ENCODE measurements around the gene CEND1.

- TF ChIP-seq CTCF (optimal IDR thresholded peaks at IDR 0.05 in 1 of 3, IDR thresholded peaks at IDR 0.05 in 1 of 3, conservative IDR thresholded peaks at IDR 0.05 in 1 of 3; ENCODE audit: extremely low read depth in 1 of 3, insufficient read depth in 2 of 3, low read length in 3 of 3) (no peak), EZH2 (IDR thresholded peaks at IDR 0.05; ENCODE audit: low read length) (no peak)
These were observed 42.2 kb upstream of the CEND1 start for GRCh38 chr11:831961-832528.

Data from keratinocyte (primary cell).